ENCODE data around the gene SUFU.
A peak's percentile ranks its signal among the peaks of the same experiment; 100 is the strongest.

The SUFU gene

GRCh38 chr10:102632394-102633111, 128.8 kb downstream of the SUFU start:
- no peak overlapping the region for H3K4me3 ChIP-seq (ENCODE audit: low read depth, low read length)
- peak; percentile 62 for DNase-seq (ENCODE audit: low read depth)
- TF ChIP-seq, protein P1, sequence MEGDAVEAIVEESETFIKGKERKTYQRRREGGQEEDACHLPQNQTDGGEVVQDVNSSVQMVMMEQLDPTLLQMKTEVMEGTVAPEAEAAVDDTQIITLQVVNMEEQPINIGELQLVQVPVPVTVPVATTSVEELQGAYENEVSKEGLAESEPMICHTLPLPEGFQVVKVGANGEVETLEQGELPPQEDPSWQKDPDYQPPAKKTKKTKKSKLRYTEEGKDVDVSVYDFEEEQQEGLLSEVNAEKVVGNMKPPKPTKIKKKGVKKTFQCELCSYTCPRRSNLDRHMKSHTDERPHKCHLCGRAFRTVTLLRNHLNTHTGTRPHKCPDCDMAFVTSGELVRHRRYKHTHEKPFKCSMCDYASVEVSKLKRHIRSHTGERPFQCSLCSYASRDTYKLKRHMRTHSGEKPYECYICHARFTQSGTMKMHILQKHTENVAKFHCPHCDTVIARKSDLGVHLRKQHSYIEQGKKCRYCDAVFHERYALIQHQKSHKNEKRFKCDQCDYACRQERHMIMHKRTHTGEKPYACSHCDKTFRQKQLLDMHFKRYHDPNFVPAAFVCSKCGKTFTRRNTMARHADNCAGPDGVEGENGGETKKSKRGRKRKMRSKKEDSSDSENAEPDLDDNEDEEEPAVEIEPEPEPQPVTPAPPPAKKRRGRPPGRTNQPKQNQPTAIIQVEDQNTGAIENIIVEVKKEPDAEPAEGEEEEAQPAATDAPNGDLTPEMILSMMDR (conservative IDR thresholded peaks at IDR 0.05; ENCODE audit: low read depth, low read length): peak; percentile 22

GRCh38 chr10:102633287-102633686, 129.5 kb downstream of the SUFU start:
- DNase-seq (ENCODE audit: low read depth): peak; percentile 58
- no peak overlapping the region for H3K4me3 ChIP-seq (ENCODE audit: low read depth, low read length)
- TF ChIP-seq, protein P1 (conservative IDR thresholded peaks at IDR 0.05; ENCODE audit: low read depth, low read length): no peak

DNA sequence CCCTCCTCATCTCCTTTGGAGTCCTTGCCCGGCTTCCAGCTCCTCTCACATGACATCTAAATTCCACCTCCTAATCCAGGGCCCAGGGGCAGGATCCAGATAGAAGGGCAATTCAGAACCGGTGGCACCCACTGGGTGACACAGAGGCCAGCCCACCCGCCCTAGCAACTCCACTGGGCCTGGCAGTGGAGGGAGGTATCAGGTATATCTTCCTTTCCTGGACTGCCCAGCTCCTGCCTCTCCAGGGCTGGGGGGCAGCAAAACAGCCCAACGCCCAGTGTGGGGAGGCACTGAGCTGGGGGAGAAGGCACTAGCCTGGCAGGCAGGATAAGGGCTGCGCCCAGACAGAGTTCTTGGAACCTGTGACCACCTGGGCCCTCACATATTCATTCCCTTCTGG, 130.1 kb downstream of the SUFU start:
- TF ChIP-seq, protein P1 (conservative IDR thresholded peaks at IDR 0.05; ENCODE audit: low read depth, low read length): no peak
- no peak overlapping the region for H3K4me3 ChIP-seq (ENCODE audit: low read depth, low read length)
- no peak for DNase-seq (ENCODE audit: low read depth)

GRCh38 chr10:102634686-102635085, 130.9 kb downstream of the SUFU start:
- DNase-seq (ENCODE audit: low read depth): no peak
- no peak overlapping the region for H3K4me3 ChIP-seq (ENCODE audit: low read depth, low read length)
- TF ChIP-seq, protein P1 (conservative IDR thresholded peaks at IDR 0.05; ENCODE audit: low read depth, low read length): no peak

GRCh38 chr10:102635377-102635776, 131.6 kb downstream of the SUFU start:
- DNase-seq (ENCODE audit: low read depth): no peak
- TF ChIP-seq, protein P1 (conservative IDR thresholded peaks at IDR 0.05; ENCODE audit: low read depth, low read length): no peak

GRCh38 chr10:102639537-102639936, 135.8 kb downstream of the SUFU start:
- no peak for DNase-seq (ENCODE audit: low read depth)
- TF ChIP-seq, protein P1 (conservative IDR thresholded peaks at IDR 0.05; ENCODE audit: low read depth, low read length): no peak
- no peak overlapping the region for H3K4me3 ChIP-seq (ENCODE audit: low read depth, low read length)

More at GRCh38 chr10:102635377-102635776, 131.6 kb downstream of the SUFU start:
- H3K4me3 ChIP-seq (ENCODE audit: low read depth, low read length): no peak overlapping the region

- no peak for DNase-seq (ENCODE audit: low read depth)
- TF ChIP-seq, protein P1 (conservative IDR thresholded peaks at IDR 0.05; ENCODE audit: low read depth, low read length): no peak
- H3K4me3 ChIP-seq (ENCODE audit: low read depth, low read length): no peak overlapping the region
Measured at GRCh38 chr10:102641402-102641801, 137.6 kb downstream of the SUFU start.
